CD8-positive, alpha-beta memory T cell (primary cell): ENCODE results near the gene C1QTNF6. TPM values are rescaled to one million over a fixed set of nuclear protein-coding genes. Genes with fewer than 3 reads are reported as not detected.

Experiments used
- CTCF ChIA-PET: fragments of 350-600 bp; sonication (Branson Sonifier 250); formaldehyde crosslinking; loops from one replicate; lab custom pipeline; 2021; ENCODE audit warnings: antibody characterized with exemption; lab: Charles Lee
- POLR2A ChIA-PET: fragments of 350-600 bp; sonication (Branson Sonifier 250); formaldehyde crosslinking; loops from one replicate; lab custom pipeline; 2021; ENCODE audit warnings: antibody characterized with exemption; lab: Charles Lee
- DNase-seq, 5 donors: peaks; one replicate each; pipeline versions ENCODE4 v3.0.0 to v3.0.0-alpha.2; 2020 to 2022; ENCODE audit warnings: mixed read lengths in 1 of 5
- H3K27ac ChIP-seq: one replicate; pipeline ENCODE4 v1.7.0; 2013; ENCODE audit warnings: low read depth, mild to moderate bottlenecking, low read length, moderate library complexity
- H3K27me3 ChIP-seq: 2 replicates; pipeline ENCODE4 v1.7.0; 2013; ENCODE audit warnings: low read length, mild to moderate bottlenecking; ENCODE audit not compliant: insufficient read depth, poor library complexity, severe bottlenecking
- H3K36me3 ChIP-seq: 2 replicates; pipeline ENCODE4 v1.7.0; 2013; ENCODE audit warnings: mild to moderate bottlenecking, low read length, moderate library complexity; ENCODE audit not compliant: insufficient read depth
- H3K4me1 ChIP-seq: 2 replicates; pipeline ENCODE4 v1.7.0; 2013; ENCODE audit warnings: mild to moderate bottlenecking, low read length, moderate library complexity; ENCODE audit not compliant: insufficient read depth
- H3K4me3 ChIP-seq: 2 replicates; pipeline ENCODE4 v1.7.0; 2013; ENCODE audit warnings: mild to moderate bottlenecking, low read length
- H3K9me3 ChIP-seq: 2 replicates; pipeline ENCODE4 v1.7.0; 2013; ENCODE audit warnings: mild to moderate bottlenecking, low read length
- H3K27ac Mint-ChIP-seq, 8 donors: one replicate each; pipeline ENCODE4 v1.8.0; 2020 to 2021; ENCODE audit warnings: mixed read lengths in 8 of 8, mild to moderate bottlenecking in 6 of 8, inconsistent platforms in 3 of 8, moderate library complexity in 3 of 8
- H3K27me3 Mint-ChIP-seq, 2 donors: one replicate each; pipeline ENCODE4 v1.8.0; 2020 to 2021; ENCODE audit warnings: mixed read lengths in 2 of 2, mild to moderate bottlenecking in 1 of 2, moderate library complexity in 1 of 2
- H3K36me3 Mint-ChIP-seq, 3 donors: one replicate each; pipeline ENCODE4 v1.8.0; 2020 to 2021; ENCODE audit warnings: mixed read lengths in 3 of 3, inconsistent platforms in 1 of 3, mild to moderate bottlenecking in 1 of 3
- H3K4me1 Mint-ChIP-seq, 3 donors: one replicate each; pipeline ENCODE4 v1.8.0; 2020 to 2021; ENCODE audit warnings: mixed read lengths in 3 of 3, inconsistent platforms in 1 of 3, mild to moderate bottlenecking in 1 of 3
- H3K4me3 Mint-ChIP-seq, 7 donors: one replicate each; pipeline ENCODE4 v1.8.0; 2020 to 2021; ENCODE audit warnings: mixed read lengths in 7 of 7, mild to moderate bottlenecking in 6 of 7, moderate library complexity in 4 of 7, inconsistent platforms in 2 of 7
- H3K9me3 Mint-ChIP-seq, 5 donors: one replicate each; pipeline ENCODE4 v1.8.0; 2020 to 2022; ENCODE audit warnings: mixed read lengths in 5 of 5, mild to moderate bottlenecking in 3 of 5, moderate library complexity in 2 of 5, inconsistent platforms in 1 of 5
- polyA plus RNA-seq: library from polyadenylated mRNA; unstranded; fragments of 300-500 nt; fragmentation: Illumina TruSeq; gene quantifications from one replicate; pipeline ENCODE4 v1.2.3, GENCODE V29; 2021
- total RNA-seq, 2 experiments: library from RNA; stranded (reverse); gene quantifications; one replicate each; pipeline ENCODE4 v1.2.3, GENCODE V29; 2021

The C1QTNF6 gene
- total and polyA plus RNA-seq, 3 experiments from 2014 or later, result 1.8 to 4.3 (median 3.6) TPM

- no peaks in the 10 kb centered on the region for H3K36me3 ChIP-seq
- Mint-ChIP-seq H3K4me3 (peak overlapping the region; percentile 50 to 86 (median 65)), H3K27me3 (peaks cover 0 to 3% of the 10 kb centered on the region in 2 donors), H3K9me3 (no peaks in the 10 kb centered on the region), H3K27ac (peak overlapping the region; percentile 87 to 99 (median 96)), H3K36me3 (peaks cover 0 to 6% (median 0%) of the 10 kb centered on the region in 3 donors), H3K4me1 (peaks cover 86 to 94% (median 91%) of the 10 kb centered on the region in 3 donors)
- DNase-seq, result peak; percentile 60 to 87 (median 63)
- peak overlapping the region; percentile 34 for H3K4me3 ChIP-seq
- ChIA-PET CTCF (interaction anchor here (0.7 to 9.6 kb wide), 16 partner anchors 10 to 98 kb away, joined by 3 to 127 read pairs (median 4); partner anchors contain the start of gene IL2RB), POLR2A (interaction anchor here (0.9 to 3.7 kb wide), 8 partner anchors 14 to 105 kb away, joined by 3 to 48 read pairs (median 4); partner anchors contain the start of gene IL2RB)
- H3K9me3 ChIP-seq, result no peaks in the 10 kb centered on the region
- no peaks in the 10 kb centered on the region for H3K27me3 ChIP-seq
- peaks cover 75% of the 10 kb centered on the region for H3K4me1 ChIP-seq
- H3K27ac ChIP-seq, result peak overlapping the region; percentile 69
These were observed 25.6 kb downstream of the C1QTNF6 start for GRCh38 chr22:37162221-37163095.

DNA sequence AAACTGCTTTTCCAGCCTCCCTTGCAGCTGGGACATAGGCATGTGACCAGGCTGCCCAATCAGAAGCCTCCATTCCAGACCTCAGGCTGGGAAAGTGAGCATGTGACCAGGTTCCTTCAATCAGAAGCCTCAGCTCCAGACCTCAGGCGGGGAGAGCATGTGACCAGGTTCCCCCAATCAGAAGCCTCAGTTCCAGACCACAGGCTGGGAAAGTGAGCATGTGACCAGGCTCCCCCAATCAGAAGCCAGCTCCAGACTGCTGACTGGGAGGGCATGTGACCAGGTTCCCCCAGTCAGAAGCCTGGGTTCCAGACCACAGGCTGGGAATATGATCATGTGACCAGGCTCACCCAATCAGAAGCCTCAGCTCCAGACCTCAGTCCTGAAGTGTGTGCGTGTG, 26.6 kb downstream of the C1QTNF6 start:
- no peaks in the 10 kb centered on the region for H3K27me3 ChIP-seq
- H3K9me3 ChIP-seq, result no peaks in the 10 kb centered on the region
- peak overlapping the region; percentile 34 for H3K4me3 ChIP-seq
- H3K27me3 Mint-ChIP-seq, result peaks cover 0 to 3% of the 10 kb centered on the region in 2 donors
- H3K9me3 Mint-ChIP-seq, result no peaks in the 10 kb centered on the region
- H3K4me1 Mint-ChIP-seq, result peaks cover 80 to 88% (median 86%) of the 10 kb centered on the region in 3 donors
- no peak overlapping the region for H3K27ac ChIP-seq
- H3K27ac Mint-ChIP-seq, result peak overlapping the region; percentile 87 to 99 (median 96)
- no peaks in the 10 kb centered on the region for H3K36me3 Mint-ChIP-seq
- no peak for DNase-seq
- CTCF ChIA-PET, result interaction anchor here (0.9 to 9.6 kb wide), 8 partner anchors 11 to 83 kb away, joined by 3 to 127 read pairs (median 4); partner anchors contain the start of gene IL2RB
- POLR2A ChIA-PET, result interaction anchor here (2.8 to 3.7 kb wide), 2 partner anchors 13 to 36 kb away, joined by 9 to 48 read pairs; partner anchors contain the start of gene IL2RB
- peak overlapping the region in 6 of 7 donors; percentile 50 to 86 (median 67) for H3K4me3 Mint-ChIP-seq
- H3K36me3 ChIP-seq, result no peaks in the 10 kb centered on the region
- peaks cover 65% of the 10 kb centered on the region for H3K4me1 ChIP-seq

GRCh38 chr22:37160027-37160426, 28.0 kb downstream of the C1QTNF6 start:
- Mint-ChIP-seq H3K4me1 (peaks cover 77 to 85% (median 78%) of the 10 kb centered on the region in 3 donors), H3K36me3 (no peaks in the 10 kb centered on the region), H3K27me3 (peaks cover 0 to 3% of the 10 kb centered on the region in 2 donors), H3K27ac (peak overlapping the region; percentile 50 to 99 (median 94)), H3K4me3 (peak overlapping the region in 4 of 7 donors; percentile 45 to 62 (median 52)), H3K9me3 (no peaks in the 10 kb centered on the region)
- Histone ChIP-seq H3K27me3 (no peaks in the 10 kb centered on the region), H3K4me1 (peaks cover 52% of the 10 kb centered on the region), H3K36me3 (no peaks in the 10 kb centered on the region), H3K9me3 (no peaks in the 10 kb centered on the region), H3K27ac (no peak overlapping the region), H3K4me3 (no peak overlapping the region)
- ChIA-PET CTCF (interaction anchor here (0.7 to 9.6 kb wide), 3 partner anchors 10 to 84 kb away, joined by 3 to 127 read pairs (median 124); partner anchors contain the start of genes IL2RB and RAC2), POLR2A (interaction anchor here (0.7 kb wide), 2 partner anchors 36 to 45 kb away, joined by 3 to 4 read pairs; no protein-coding TSS in a partner anchor)
- no peak for DNase-seq

DNA sequence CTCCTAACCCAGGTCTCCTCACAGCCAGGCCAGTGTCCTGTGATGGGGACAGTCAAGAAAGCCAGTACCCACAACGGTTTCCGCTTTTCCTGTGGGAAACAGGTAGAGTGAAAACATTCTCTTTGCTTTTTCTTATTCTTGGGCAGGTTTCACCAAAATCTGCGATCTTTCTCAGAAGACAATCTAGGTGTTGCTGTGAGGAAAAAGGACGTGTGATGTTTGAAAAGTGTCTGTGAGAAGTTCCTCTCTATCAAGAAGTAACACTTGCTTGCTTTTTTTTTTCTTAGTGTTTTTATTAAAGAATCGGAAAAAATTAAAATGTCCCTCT, 29.1 kb downstream of the C1QTNF6 start:
- Mint-ChIP-seq H3K4me1 (peaks cover 67 to 76% (median 67%) of the 10 kb centered on the region in 3 donors), H3K36me3 (no peaks in the 10 kb centered on the region), H3K9me3 (no peaks in the 10 kb centered on the region), H3K27ac (peak overlapping the region; percentile 34 to 99 (median 90)), H3K4me3 (peak overlapping the region in 6 of 7 donors; percentile 20 to 74 (median 56)), H3K27me3 (peaks cover 0 to 3% of the 10 kb centered on the region in 2 donors)
- Histone ChIP-seq H3K36me3 (no peaks in the 10 kb centered on the region), H3K27ac (no peak overlapping the region), H3K4me3 (no peak overlapping the region), H3K4me1 (peaks cover 42% of the 10 kb centered on the region), H3K9me3 (no peaks in the 10 kb centered on the region), H3K27me3 (no peaks in the 10 kb centered on the region)
- DNase-seq, result no peak
- ChIA-PET CTCF (no interaction called here), POLR2A (no interaction called here)

GRCh38 chr22:37157516-37158285, 30.3 kb downstream of the C1QTNF6 start:
- H3K4me1 Mint-ChIP-seq, result peaks cover 54 to 63% (median 59%) of the 10 kb centered on the region in 3 donors
- Histone ChIP-seq H3K9me3 (no peaks in the 10 kb centered on the region), H3K4me1 (peaks cover 30% of the 10 kb centered on the region), H3K4me3 (no peak overlapping the region), H3K27me3 (no peaks in the 10 kb centered on the region), H3K36me3 (no peaks in the 10 kb centered on the region), H3K27ac (no peak overlapping the region)
- peaks cover 0 to 3% of the 10 kb centered on the region in 2 donors for H3K27me3 Mint-ChIP-seq
- H3K4me3 Mint-ChIP-seq, result peak overlapping the region in 4 of 7 donors; percentile 19 to 72 (median 52)
- no peak for DNase-seq
- no peaks in the 10 kb centered on the region for H3K9me3 Mint-ChIP-seq
- POLR2A ChIA-PET, result no interaction called here
- CTCF ChIA-PET, result interaction anchor here (1.3 to 2.4 kb wide), 2 partner anchors 36 to 42 kb away, joined by 3 to 7 read pairs; no protein-coding TSS in a partner anchor
- H3K36me3 Mint-ChIP-seq, result no peaks in the 10 kb centered on the region
- peak overlapping the region in 7 of 8 donors; percentile 51 to 99 (median 93) for H3K27ac Mint-ChIP-seq

DNA sequence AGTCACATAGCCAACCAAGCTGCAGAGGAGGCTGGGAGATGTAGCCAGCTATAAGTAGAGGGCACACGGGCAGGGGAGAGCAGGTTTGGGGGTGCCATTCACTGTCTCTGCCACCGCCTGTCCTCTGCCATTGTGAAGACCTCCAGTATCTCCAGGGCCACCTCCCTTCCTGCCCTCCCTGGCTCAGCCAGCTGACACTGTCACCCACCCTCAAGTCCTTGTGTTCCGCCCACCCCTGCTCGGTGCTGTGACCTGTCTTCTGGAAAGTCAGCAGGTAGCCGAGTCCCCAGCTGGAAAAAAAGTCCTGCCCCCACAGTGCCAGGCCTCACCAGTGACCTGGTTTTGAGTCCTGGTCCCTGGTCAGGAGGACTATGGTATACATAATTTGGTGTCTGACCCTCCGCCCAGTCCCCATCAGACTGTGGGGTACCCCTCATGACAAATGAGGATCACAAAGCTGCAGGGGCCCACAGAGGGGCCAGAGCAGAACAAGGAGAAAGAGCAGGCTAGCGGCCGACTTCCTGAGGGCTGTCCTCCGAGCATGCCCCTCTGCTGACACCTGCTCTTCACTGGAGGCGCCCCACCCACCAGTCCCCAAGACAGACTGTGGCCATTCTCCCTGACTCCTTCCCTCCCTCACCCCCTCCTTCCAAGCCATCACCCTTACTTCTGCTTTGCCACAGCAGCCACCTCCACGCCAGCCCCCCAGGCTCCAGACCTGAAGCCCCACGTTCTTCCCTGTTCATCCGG, 31.2 kb downstream of the C1QTNF6 start:
- Mint-ChIP-seq H3K27me3 (peaks cover 0 to 3% of the 10 kb centered on the region in 2 donors), H3K4me3 (peak overlapping the region in 2 of 7 donors; percentile 19 to 35), H3K4me1 (peaks cover 48 to 61% (median 51%) of the 10 kb centered on the region in 3 donors), H3K9me3 (no peaks in the 10 kb centered on the region), H3K27ac (peak overlapping the region in 7 of 8 donors; percentile 55 to 99 (median 83)), H3K36me3 (peaks cover 0 to 2% (median 0%) of the 10 kb centered on the region in 3 donors)
- no peaks in the 10 kb centered on the region for H3K27me3 ChIP-seq
- peaks cover 21% of the 10 kb centered on the region for H3K4me1 ChIP-seq
- no peak overlapping the region for H3K4me3 ChIP-seq
- H3K36me3 ChIP-seq, result no peaks in the 10 kb centered on the region
- H3K27ac ChIP-seq, result no peak overlapping the region
- no peak for DNase-seq
- no peaks in the 10 kb centered on the region for H3K9me3 ChIP-seq
- ChIA-PET POLR2A (no interaction called here), CTCF (interaction anchor here (1.2 to 2.4 kb wide), 2 partner anchors 10 to 43 kb away, joined by 6 to 7 read pairs; no protein-coding TSS in a partner anchor)

GRCh38 chr22:37155971-37156370, 32.1 kb downstream of the C1QTNF6 start:
- Mint-ChIP-seq H3K27ac (peak overlapping the region in 6 of 8 donors; percentile 42 to 96 (median 64)), H3K4me1 (peaks cover 48 to 60% (median 51%) of the 10 kb centered on the region in 3 donors), H3K27me3 (peaks cover 0 to 3% of the 10 kb centered on the region in 2 donors), H3K9me3 (no peaks in the 10 kb centered on the region), H3K36me3 (peaks cover 0 to 7% (median 0%) of the 10 kb centered on the region in 3 donors), H3K4me3 (peak overlapping the region in 1 of 7 donors; percentile 12)
- H3K4me3 ChIP-seq, result no peak overlapping the region
- no peaks in the 10 kb centered on the region for H3K27me3 ChIP-seq
- ChIA-PET POLR2A (no interaction called here), CTCF (interaction anchor here (1.2 to 2.4 kb wide), 2 partner anchors 11 to 43 kb away, joined by 6 to 7 read pairs; no protein-coding TSS in a partner anchor)
- H3K9me3 ChIP-seq, result no peaks in the 10 kb centered on the region
- no peak overlapping the region for H3K27ac ChIP-seq
- H3K4me1 ChIP-seq, result peaks cover 17% of the 10 kb centered on the region
- H3K36me3 ChIP-seq, result no peaks in the 10 kb centered on the region
- DNase-seq, result no peak
